Measurements from ENCODE around the gene CAMK1G. TPM values are rescaled to one million over a fixed set of nuclear protein-coding genes. Genes with fewer than 3 reads are reported as not detected.

The CAMK1G gene
- polyA plus RNA-seq, 1 donor from 2014 or later = 3.0 TPM

- Histone ChIP-seq H3K9me2 (ENCODE audit: insufficient read depth, low read length) (no peaks in the 10 kb centered on the region), H3K36me3 (ENCODE audit: insufficient read depth, low read length) (no peaks in the 10 kb centered on the region), H3K9ac (ENCODE audit: low read length) (no peak overlapping the region), H3K4me3 (ENCODE audit: low read length) (no peak overlapping the region), H3K79me2 (replicated peaks; ENCODE audit: insufficient read depth, low read length) (no peaks in the 10 kb centered on the region), H4K20me1 (ENCODE audit: insufficient read depth) (no peaks in the 10 kb centered on the region), H3K4me2 (ENCODE audit: low read length) (no peak overlapping the region), H3F3A (ENCODE audit: insufficient read depth, low read length, poor library complexity, severe bottlenecking) (no peaks in the 10 kb centered on the region), H3K9me3 (ENCODE audit: low read length) (no peaks in the 10 kb centered on the region), H3K27ac (ENCODE audit: low read length) (peak overlapping the region; percentile 75), H2AFZ (ENCODE audit: low read depth, low read length) (peak overlapping the region; percentile 34), H3K27me3 (ENCODE audit: insufficient read depth, low read depth, low read length) (no peaks in the 10 kb centered on the region)
- TF ChIP-seq POLR2AphosphoS5 (IDR thresholded peaks at IDR 0.05) = no peak
- TF ChIP-seq TAF1 (IDR thresholded peaks at IDR 0.05; ENCODE audit: low read depth) = no peak
- TF ChIP-seq SMC3 (conservative IDR thresholded peaks at IDR 0.05; ENCODE audit: poor library complexity) = no peak
- no peak for TF ChIP-seq CTCF (IDR thresholded peaks at IDR 0.05; ENCODE audit: poor library complexity, severe bottlenecking)
- TF ChIP-seq RAD21 (conservative IDR thresholded peaks at IDR 0.05) = no peak
- TF ChIP-seq REST (IDR thresholded peaks at IDR 0.05; ENCODE audit: borderline replicate concordance) = no peak
- no peak for TF ChIP-seq EP300 (conservative IDR thresholded peaks at IDR 0.05; ENCODE audit: poor library complexity, severe bottlenecking)
- no peak for TF ChIP-seq EZH2 (IDR thresholded peaks at IDR 0.05; ENCODE audit: borderline replicate concordance, insufficient read depth, low read length, poor library complexity, severe bottlenecking)
- TF ChIP-seq MXI1 (conservative IDR thresholded peaks at IDR 0.05; ENCODE audit: poor library complexity, severe bottlenecking) = no peak
These were observed 41.3 kb downstream of the CAMK1G start for GRCh38 chr1:209624558-209625549.

GRCh38 chr1:209625791-209626285, 42.3 kb downstream of the CAMK1G start:
- Histone ChIP-seq H3K4me3 (ENCODE audit: low read length) (no peak overlapping the region), H3K27me3 (ENCODE audit: insufficient read depth, low read depth, low read length) (no peaks in the 10 kb centered on the region), H3K79me2 (replicated peaks; ENCODE audit: insufficient read depth, low read length) (no peaks in the 10 kb centered on the region), H3K9me3 (ENCODE audit: low read length) (no peaks in the 10 kb centered on the region), H4K20me1 (ENCODE audit: insufficient read depth) (no peaks in the 10 kb centered on the region), H3K9me2 (ENCODE audit: insufficient read depth, low read length) (no peaks in the 10 kb centered on the region), H3K27ac (ENCODE audit: low read length) (no peak overlapping the region), H2AFZ (ENCODE audit: low read depth, low read length) (no peak overlapping the region), H3K9ac (ENCODE audit: low read length) (no peak overlapping the region), H3F3A (ENCODE audit: insufficient read depth, low read length, poor library complexity, severe bottlenecking) (no peaks in the 10 kb centered on the region), H3K4me2 (ENCODE audit: low read length) (no peak overlapping the region), H3K36me3 (ENCODE audit: insufficient read depth, low read length) (no peaks in the 10 kb centered on the region)
- TF ChIP-seq MXI1 (conservative IDR thresholded peaks at IDR 0.05; ENCODE audit: poor library complexity, severe bottlenecking) (no peak), TAF1 (IDR thresholded peaks at IDR 0.05; ENCODE audit: low read depth) (no peak), RAD21 (conservative IDR thresholded peaks at IDR 0.05) (no peak), EZH2 (IDR thresholded peaks at IDR 0.05; ENCODE audit: borderline replicate concordance, insufficient read depth, low read length, poor library complexity, severe bottlenecking) (no peak)
